Ureter (tissue), 1 donor: Measurements from ENCODE around the gene TNNI3. TPM values are rescaled to one million over a fixed set of nuclear protein-coding genes. Genes with fewer than 3 reads are reported as not detected.
"Not testable (repeated sequence)": the region's sequence is repeated elsewhere in the genome, so short reads cannot be mapped to it uniquely, and the experiment has no call there.

Source experiments
- DNase-seq: peaks from one replicate; pipeline ENCODE4 v3.0.0-alpha.2; 2020; ENCODE audit warnings: low spot score
- total RNA-seq: library from RNA; stranded (reverse); gene quantifications from one replicate; pipeline ENCODE4 v1.2.4, GENCODE V29; 2023
- donor health status: DM: yes; HTN: yes; CAD: no.

TNNI3 gene
- total RNA-seq, 1 donor from 2014 or later = not detected

- no peak for DNase-seq
Measured at GRCh38 chr19:55173186-55173713, 15.7 kb upstream of the TNNI3 start.

GRCh38 chr19:55172741-55173140 is 15.2 kb upstream of the TNNI3 start:
- no peak for DNase-seq

- DNase-seq = not testable (repeated sequence)
Measured at GRCh38 chr19:55172318-55172717, 14.8 kb upstream of the TNNI3 start.

- no peak for DNase-seq
Measured at GRCh38 chr19:55171440-55171839, 13.9 kb upstream of the TNNI3 start.

DNA sequence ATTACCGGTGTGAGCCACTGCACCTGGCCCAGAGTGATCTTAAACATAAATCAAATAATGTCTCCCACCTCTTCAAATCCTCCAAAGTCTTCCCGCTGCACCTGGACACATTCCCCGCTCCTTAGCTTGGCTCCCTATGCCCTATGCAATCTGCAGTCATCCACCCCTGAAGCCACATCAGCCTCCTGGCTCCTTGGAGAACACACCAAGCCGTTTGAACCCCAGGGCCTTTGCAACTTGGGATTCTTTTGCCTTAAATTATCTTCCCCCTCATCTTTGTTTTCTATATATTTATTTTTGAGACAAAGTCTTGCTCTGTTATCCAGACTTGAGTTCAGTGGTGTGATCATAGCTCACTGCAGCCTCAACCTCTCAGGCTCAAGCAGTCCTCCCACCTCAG is 11.6 kb upstream of the TNNI3 start:
- no peak for DNase-seq

DNA sequence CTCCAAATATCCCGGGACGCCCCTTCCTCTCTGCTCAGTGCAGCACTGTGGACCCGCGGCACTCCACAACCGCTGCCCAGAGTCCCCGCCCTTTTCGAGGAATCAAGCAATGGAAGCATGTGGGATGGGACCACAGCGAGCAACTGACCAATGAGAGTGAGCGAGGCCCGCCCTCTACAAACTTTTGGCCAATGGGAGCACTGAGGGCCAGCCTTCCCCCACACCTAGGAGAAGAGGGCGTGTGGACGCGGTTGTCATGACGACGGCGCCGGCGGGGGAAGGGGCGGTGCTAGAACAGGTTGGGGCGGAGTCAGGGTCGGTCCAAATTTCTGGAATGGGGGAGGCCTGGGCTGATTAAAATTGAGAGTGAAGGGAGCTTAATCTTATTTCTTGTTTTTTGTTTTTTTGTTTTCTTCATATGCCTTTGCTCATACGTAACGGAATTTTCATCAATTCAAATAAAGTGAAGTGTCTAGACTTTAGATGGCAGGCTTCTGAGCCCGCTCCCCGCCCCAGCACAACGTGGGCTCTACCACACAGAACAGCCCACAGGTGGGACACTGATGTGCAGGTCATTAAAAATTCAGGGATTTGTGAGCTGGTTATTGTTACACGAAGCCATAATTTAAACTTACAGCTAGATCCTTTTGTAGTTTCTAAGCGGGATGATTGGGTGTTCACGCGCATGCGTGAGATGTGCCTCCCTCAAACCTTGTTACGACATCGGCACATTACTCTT is 9.2 kb upstream of the TNNI3 start, which contains the start of gene DNAAF3:
TSS of gene DNAAF3 (minus strand) at position 84 of the 739 bp plus-strand sequence. CDS start 200 bp downstream, outside the sequence.
- DNase-seq = peak; percentile 95

DNA sequence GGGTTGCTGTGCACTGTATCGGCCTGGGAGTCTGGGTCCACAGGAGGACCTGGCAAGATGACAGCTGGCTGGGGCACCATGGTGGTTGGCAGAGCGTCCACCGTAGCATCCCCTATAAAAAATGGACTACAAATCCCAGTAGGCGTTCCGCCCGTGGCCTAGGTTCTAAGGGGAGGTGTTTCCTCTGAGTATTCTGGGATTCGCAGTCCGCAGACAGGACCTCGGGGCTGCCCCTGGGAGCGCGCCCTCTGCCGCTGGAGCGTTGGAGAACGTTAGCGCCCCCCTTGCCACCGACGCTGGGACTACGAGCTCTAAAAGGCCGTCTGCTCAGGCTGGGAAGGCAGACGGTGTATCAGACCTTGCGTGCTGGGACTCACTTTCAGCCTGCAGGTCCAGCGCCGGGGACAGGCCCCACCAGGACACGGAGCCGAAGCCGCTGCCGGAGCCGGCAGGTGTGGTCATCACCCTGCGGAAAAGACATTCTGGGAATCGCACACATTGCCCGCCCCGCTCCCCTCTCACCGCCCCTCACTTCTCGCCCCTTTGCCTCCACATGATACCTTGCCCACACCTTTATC is 8.5 kb upstream of the TNNI3 start:
- peak; percentile 66 for DNase-seq

DNA sequence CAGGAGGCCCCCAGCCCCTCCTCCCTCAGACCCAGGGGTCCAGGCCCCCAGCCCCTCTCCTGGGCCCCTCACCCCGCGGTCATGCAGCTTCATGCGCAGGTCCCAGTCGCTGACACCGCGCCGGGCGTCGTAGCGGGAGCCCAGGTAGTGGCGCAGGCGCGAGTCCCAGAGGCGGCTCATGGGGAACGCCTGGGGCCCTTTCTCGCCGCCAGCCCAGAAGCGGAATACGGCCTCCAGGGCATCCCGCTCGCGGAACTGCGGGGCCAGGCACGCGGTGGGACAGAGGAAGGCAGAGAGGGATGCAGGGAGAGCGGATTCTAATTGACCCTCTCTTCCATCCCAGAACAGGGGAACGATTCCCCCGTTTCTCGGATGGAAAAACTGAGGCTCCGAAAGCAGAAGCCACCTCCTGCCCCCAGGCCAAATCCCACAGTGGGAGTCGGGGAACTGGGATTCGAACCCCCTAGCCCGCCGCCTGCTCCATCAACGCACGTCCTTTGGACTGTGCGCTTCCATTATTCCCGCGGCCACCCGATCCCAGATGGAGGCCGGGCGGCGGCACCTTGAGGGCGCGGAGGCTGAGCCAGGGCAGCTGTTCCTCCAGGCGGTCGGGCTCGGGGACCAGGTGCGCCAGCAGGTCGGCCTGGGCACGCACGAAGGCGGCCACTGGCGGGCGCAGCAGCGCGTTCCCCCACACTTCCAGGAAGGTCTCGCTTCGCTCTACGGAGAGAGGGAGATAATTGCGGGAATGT is 4.2 kb upstream of the TNNI3 start:
- DNase-seq = no peak

GRCh38 chr19:55160986-55161365 is 3.4 kb upstream of the TNNI3 start:
- DNase-seq = no peak

DNA sequence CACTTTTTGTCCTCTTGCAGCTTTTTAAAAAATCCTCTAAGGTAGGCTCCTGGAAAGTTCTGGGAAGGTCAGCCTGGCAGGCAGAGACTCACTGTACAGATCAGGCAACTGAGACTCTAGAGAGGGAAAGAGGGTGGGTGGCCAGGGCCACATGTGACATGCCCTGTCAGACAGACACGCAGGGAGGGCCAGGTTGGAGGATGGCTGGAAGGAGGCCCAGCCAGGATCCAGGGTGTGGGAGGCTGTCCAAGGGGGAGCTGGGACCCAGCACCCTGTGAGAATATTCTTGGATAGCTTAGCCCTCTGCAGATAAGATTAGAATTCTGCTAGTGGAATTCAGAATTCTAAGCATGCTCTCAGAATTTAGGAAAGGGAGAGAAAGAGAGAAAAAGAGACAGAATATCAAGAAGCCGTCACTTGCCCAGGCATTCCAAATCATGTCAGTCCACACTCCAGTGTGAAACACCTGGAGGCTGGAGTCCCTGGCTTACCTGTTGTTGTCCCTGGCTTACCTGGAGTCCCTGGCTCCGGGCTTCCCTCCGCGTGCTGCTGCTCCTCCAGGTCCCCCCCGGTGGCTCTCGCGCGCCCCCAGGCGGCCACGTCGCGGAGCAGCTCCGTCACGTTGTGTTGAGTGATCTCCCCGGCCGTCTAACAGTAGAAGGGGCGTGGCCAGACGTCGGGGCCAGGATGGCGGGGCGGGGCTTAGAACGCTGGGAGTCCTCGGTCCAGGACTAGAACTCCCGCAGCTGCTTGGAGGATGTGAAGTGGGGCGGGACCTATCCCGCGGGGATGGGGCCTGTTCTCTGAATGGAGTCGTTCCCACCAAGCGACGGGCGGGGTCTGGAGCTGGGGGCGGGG is 2.8 kb upstream of the TNNI3 start:
- DNase-seq = peak; percentile 78

GRCh38 chr19:55158848-55159749 is 1.6 kb upstream of the TNNI3 start:
- no peak for DNase-seq

GRCh38 chr19:55158423-55158822 is 891 bp upstream of the TNNI3 start:
- no peak for DNase-seq

DNA sequence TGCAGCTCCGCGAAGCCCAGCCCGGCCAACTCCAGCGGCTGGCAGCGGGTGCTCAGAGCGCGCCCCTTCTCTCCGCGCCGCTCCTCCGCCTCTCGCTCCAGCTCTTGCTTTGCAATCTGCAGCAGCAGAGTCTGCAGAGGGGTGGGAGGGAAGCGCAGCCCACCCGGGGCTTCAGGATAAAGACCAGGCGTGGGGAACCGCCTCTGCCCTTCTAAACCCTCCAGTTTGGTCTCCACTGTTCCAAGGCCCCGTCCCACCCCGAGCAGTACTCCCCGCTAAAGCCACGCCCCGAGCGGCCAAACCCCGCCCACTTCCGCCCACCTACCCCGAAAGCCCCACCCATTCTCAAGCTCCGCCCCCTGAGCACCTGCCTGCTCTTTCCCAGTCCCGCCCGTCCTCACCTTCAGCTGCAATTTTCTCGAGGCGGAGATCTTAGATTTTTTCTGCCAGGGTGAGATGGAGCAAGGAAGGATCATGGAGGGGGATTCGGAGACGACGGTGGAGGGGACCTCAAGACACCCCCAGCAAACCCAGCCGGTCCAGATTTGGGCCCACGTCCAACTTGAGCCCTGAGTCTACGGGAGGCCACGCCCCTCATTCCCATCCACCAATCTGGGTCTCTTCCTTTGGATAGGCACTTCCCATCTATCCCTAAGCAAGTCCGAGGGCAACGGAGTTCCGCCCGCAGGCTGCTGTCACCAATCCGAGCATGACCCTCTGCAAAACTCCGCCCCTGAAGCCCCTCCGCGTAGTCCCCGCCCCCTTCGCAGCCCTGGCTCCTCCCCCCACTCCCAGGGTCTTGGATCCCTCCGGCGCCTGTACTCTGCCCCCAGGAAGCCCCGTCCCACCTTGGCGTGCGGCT is 1.1 kb downstream of the TNNI3 start:
- no peak for DNase-seq

- DNase-seq = not testable (repeated sequence)
Measured at GRCh38 chr19:55155784-55156183, 1.7 kb downstream of the TNNI3 start.

- DNase-seq = no peak
Measured at GRCh38 chr19:55153652-55154264, 3.8 kb downstream of the TNNI3 start.

- no peak for DNase-seq
Measured at GRCh38 chr19:55152017-55152416, 5.5 kb downstream of the TNNI3 start.

DNA sequence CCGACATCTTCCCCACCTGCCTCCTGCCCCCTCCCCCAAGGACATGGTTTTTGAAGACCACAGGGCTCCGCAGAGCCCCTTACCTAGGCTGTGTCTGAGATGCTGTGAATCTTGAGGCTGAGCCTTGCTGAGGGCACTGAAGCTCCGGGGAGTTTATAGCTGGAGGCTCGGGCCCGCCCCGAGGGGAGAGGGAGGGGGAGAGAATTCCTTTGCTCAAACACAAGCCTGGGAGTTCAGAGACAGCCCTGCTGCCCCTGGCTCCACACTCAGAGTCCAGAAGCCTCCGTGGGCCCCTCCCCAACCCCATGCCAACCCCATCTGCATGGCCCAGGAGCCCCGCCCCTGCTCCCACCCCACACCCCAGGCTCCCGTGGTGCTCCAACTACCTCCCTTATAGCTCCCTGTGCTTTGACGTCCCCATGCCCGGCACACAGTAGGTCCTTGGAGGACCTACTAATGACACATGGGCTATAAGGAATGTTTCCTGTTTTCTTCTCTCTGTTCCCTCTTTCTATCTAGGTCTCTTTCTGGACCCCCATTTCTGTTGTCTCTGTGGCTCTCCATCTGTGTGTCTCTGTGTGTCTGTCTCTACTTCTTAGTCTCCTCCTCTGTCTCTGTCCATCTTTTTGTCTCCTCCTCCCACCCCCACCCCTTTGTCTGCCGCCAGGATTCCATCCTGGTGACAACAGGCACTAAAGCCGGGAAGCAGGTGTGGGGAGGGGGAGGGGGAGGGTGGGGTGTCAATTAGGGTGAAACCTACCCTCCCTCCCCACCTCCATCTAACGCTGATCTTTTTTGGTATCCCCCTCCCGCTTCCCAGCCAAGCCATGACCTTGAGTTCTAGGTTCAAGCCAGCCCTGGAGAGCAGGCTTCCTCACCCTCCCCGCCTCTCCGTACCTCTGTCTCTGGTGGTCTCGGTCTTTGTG is 8.2 kb downstream of the TNNI3 start, which contains the start of gene TNNT1:
TSS of gene TNNT1 (minus strand) at position 129 of the 926 bp plus-strand sequence. CDS start 2,049 bp downstream, outside the sequence.
- DNase-seq = no peak
